Lower leg skin (tissue), 3 donors: Measurements from ENCODE around the gene FBXL13.

Experiments
- CTCF ChIP-seq, 3 donors: fragments of 450-650 bp; IDR thresholded peaks; one replicate each; pipeline ENCODE4 v1.5.1; 2016; ENCODE audit warnings: antibody characterized with exemption in 3 of 3, mild to moderate bottlenecking in 3 of 3, moderate library complexity in 2 of 3
- POLR2A ChIP-seq, 2 donors: fragments of 450-650 bp; IDR thresholded peaks; one replicate each; pipeline ENCODE4 v1.6.1; 2016 to 2017; ENCODE audit warnings: antibody characterized with exemption in 2 of 2, mild to moderate bottlenecking in 1 of 2, moderate library complexity in 1 of 2

GRCh38 chr7:102888561-102889233 is 185.9 kb downstream of the FBXL13 start:
- TF ChIP-seq CTCF (IDR thresholded peaks at IDR 0.05) (no peak), POLR2A (IDR thresholded peaks at IDR 0.05) (no peak)
